ENCODE measurements around the gene GLYATL3. TPM values are rescaled to one million over a fixed set of nuclear protein-coding genes. Genes with fewer than 3 reads are reported as not detected.
"Not testable (repeated sequence)": the region's sequence is repeated elsewhere in the genome, so short reads cannot be mapped to it uniquely, and the experiment has no call there.

The GLYATL3 gene
- total and polyA plus RNA-seq, 2 donors = 0.05 to 0.33 TPM

- Histone ChIP-seq H3K4me1 (ENCODE audit: control insufficient read depth in 2 of 2, insufficient read depth in 2 of 2, low read length in 2 of 2) (peaks cover 6 to 11% of the 10 kb centered on the region in 2 donors), H3K27me3 (ENCODE audit: control insufficient read depth in 2 of 2, insufficient read depth in 1 of 2, low read length in 1 of 2) (no peaks in the 10 kb centered on the region), H3K36me3 (ENCODE audit: control insufficient read depth in 2 of 2, insufficient read depth in 2 of 2, low read length in 1 of 2) (no peaks in the 10 kb centered on the region), H3K4me3 (ENCODE audit: low read length in 2 of 2) (no peak overlapping the region), H3K27ac (ENCODE audit: low read depth in 1 of 2, low read length in 1 of 2) (no peak overlapping the region), H3K9me3 (ENCODE audit: control insufficient read depth in 2 of 2, insufficient read depth in 1 of 2, low read length in 1 of 2) (no peaks in the 10 kb centered on the region)
- WGBS = 100% methylated on average over 2 of the region's 2 CpGs
- DNase-seq (ENCODE audit: low read depth in 6 of 9, low spot score in 9 of 9) = no peak
Observed at GRCh38 chr6:49464691-49465090, 35.0 kb upstream of the GLYATL3 start.

- no peak overlapping the region for H3K4me3 ChIP-seq (ENCODE audit: low read length in 2 of 2)
- H3K36me3 ChIP-seq (ENCODE audit: control insufficient read depth in 2 of 2, insufficient read depth in 2 of 2, low read length in 1 of 2) = peaks cover 0 to 6% of the 10 kb centered on the region in 2 donors
- H3K4me1 ChIP-seq (ENCODE audit: control insufficient read depth in 2 of 2, insufficient read depth in 2 of 2, low read length in 2 of 2) = peaks cover 0 to 7% of the 10 kb centered on the region in 2 donors
- no peak for DNase-seq (ENCODE audit: low read depth in 6 of 9, low spot score in 9 of 9)
- H3K27me3 ChIP-seq (ENCODE audit: control insufficient read depth in 2 of 2, insufficient read depth in 1 of 2, low read length in 1 of 2) = no peaks in the 10 kb centered on the region
- 98% methylated on average over 9 of the region's 9 CpGs for WGBS
- H3K27ac ChIP-seq (ENCODE audit: low read depth in 1 of 2, low read length in 1 of 2) = no peak overlapping the region
- H3K9me3 ChIP-seq (ENCODE audit: control insufficient read depth in 2 of 2, insufficient read depth in 1 of 2, low read length in 1 of 2) = no peaks in the 10 kb centered on the region
Observed at GRCh38 chr6:49468042-49468441, 31.7 kb upstream of the GLYATL3 start.

GRCh38 chr6:49476564-49476963 lies 23.2 kb upstream of the GLYATL3 start:
- not testable (repeated sequence) for H3K4me1 ChIP-seq (ENCODE audit: control insufficient read depth in 2 of 2, insufficient read depth in 2 of 2, low read length in 2 of 2); H3K27ac ChIP-seq (ENCODE audit: low read depth in 1 of 2, low read length in 1 of 2); H3K4me3 ChIP-seq (ENCODE audit: low read length in 2 of 2); H3K27me3 ChIP-seq (ENCODE audit: control insufficient read depth in 2 of 2, insufficient read depth in 1 of 2, low read length in 1 of 2); H3K9me3 ChIP-seq (ENCODE audit: control insufficient read depth in 2 of 2, insufficient read depth in 1 of 2, low read length in 1 of 2); DNase-seq (ENCODE audit: low read depth in 6 of 9, low spot score in 9 of 9)
- WGBS = 80% methylated on average over 2 of the region's 2 CpGs
- peaks cover 0 to 11% of the 10 kb centered on the region in 2 donors for H3K36me3 ChIP-seq (ENCODE audit: control insufficient read depth in 2 of 2, insufficient read depth in 2 of 2, low read length in 1 of 2)

GRCh38 chr6:49479308-49479970 lies 20.3 kb upstream of the GLYATL3 start:
- peaks cover 0 to 3% of the 10 kb centered on the region in 2 donors for H3K36me3 ChIP-seq (ENCODE audit: control insufficient read depth in 2 of 2, insufficient read depth in 2 of 2, low read length in 1 of 2)
- H3K4me3 ChIP-seq (ENCODE audit: low read length in 2 of 2) = no peak overlapping the region
- DNase-seq (ENCODE audit: low read depth in 6 of 9, low spot score in 9 of 9) = no peak
- no peaks in the 10 kb centered on the region for H3K9me3 ChIP-seq (ENCODE audit: control insufficient read depth in 2 of 2, insufficient read depth in 1 of 2, low read length in 1 of 2)
- H3K4me1 ChIP-seq (ENCODE audit: control insufficient read depth in 2 of 2, insufficient read depth in 2 of 2, low read length in 2 of 2) = no peaks in the 10 kb centered on the region
- no peaks in the 10 kb centered on the region for H3K27me3 ChIP-seq (ENCODE audit: control insufficient read depth in 2 of 2, insufficient read depth in 1 of 2, low read length in 1 of 2)
- no peak overlapping the region for H3K27ac ChIP-seq (ENCODE audit: low read depth in 1 of 2, low read length in 1 of 2)
- WGBS = 99% methylated on average over 3 of the region's 3 CpGs

- 99% methylated on average over 21 of the region's 22 CpGs for WGBS
Observed at GRCh38 chr6:49481846-49482245, 17.9 kb upstream of the GLYATL3 start.

GRCh38 chr6:49483380-49483779 lies 16.3 kb upstream of the GLYATL3 start:
- not testable (repeated sequence) for H3K9me3 ChIP-seq (ENCODE audit: control insufficient read depth in 2 of 2, insufficient read depth in 1 of 2, low read length in 1 of 2); H3K27ac ChIP-seq (ENCODE audit: low read depth in 1 of 2, low read length in 1 of 2); DNase-seq (ENCODE audit: low read depth in 6 of 9, low spot score in 9 of 9); H3K4me1 ChIP-seq (ENCODE audit: control insufficient read depth in 2 of 2, insufficient read depth in 2 of 2, low read length in 2 of 2); H3K4me3 ChIP-seq (ENCODE audit: low read length in 2 of 2); H3K36me3 ChIP-seq (ENCODE audit: control insufficient read depth in 2 of 2, insufficient read depth in 2 of 2, low read length in 1 of 2); H3K27me3 ChIP-seq (ENCODE audit: control insufficient read depth in 2 of 2, insufficient read depth in 1 of 2, low read length in 1 of 2)
- 94% methylated on average over 14 of the region's 14 CpGs for WGBS

More at GRCh38 chr6:49481846-49482245, 17.9 kb upstream of the GLYATL3 start:
- not testable (repeated sequence) for H3K27me3 ChIP-seq (ENCODE audit: control insufficient read depth in 2 of 2, insufficient read depth in 1 of 2, low read length in 1 of 2); DNase-seq (ENCODE audit: low read depth in 6 of 9, low spot score in 9 of 9); H3K9me3 ChIP-seq (ENCODE audit: control insufficient read depth in 2 of 2, insufficient read depth in 1 of 2, low read length in 1 of 2); H3K27ac ChIP-seq (ENCODE audit: low read depth in 1 of 2, low read length in 1 of 2); H3K36me3 ChIP-seq (ENCODE audit: control insufficient read depth in 2 of 2, insufficient read depth in 2 of 2, low read length in 1 of 2); H3K4me3 ChIP-seq (ENCODE audit: low read length in 2 of 2); H3K4me1 ChIP-seq (ENCODE audit: control insufficient read depth in 2 of 2, insufficient read depth in 2 of 2, low read length in 2 of 2)

GRCh38 chr6:49490633-49491032 lies 9.1 kb upstream of the GLYATL3 start:
- 98% methylated on average over 4 of the region's 4 CpGs for WGBS
- peaks cover 5 to 29% of the 10 kb centered on the region in 2 donors for H3K36me3 ChIP-seq (ENCODE audit: control insufficient read depth in 2 of 2, insufficient read depth in 2 of 2, low read length in 1 of 2)
- no peak for DNase-seq (ENCODE audit: low read depth in 6 of 9, low spot score in 9 of 9)
- no peak overlapping the region for H3K4me3 ChIP-seq (ENCODE audit: low read length in 2 of 2)
- H3K4me1 ChIP-seq (ENCODE audit: control insufficient read depth in 2 of 2, insufficient read depth in 2 of 2, low read length in 2 of 2) = no peaks in the 10 kb centered on the region
- no peaks in the 10 kb centered on the region for H3K27me3 ChIP-seq (ENCODE audit: control insufficient read depth in 2 of 2, insufficient read depth in 1 of 2, low read length in 1 of 2)
- H3K27ac ChIP-seq (ENCODE audit: low read depth in 1 of 2, low read length in 1 of 2) = no peak overlapping the region
- no peaks in the 10 kb centered on the region for H3K9me3 ChIP-seq (ENCODE audit: control insufficient read depth in 2 of 2, insufficient read depth in 1 of 2, low read length in 1 of 2)

GRCh38 chr6:49497304-49497703 lies 2.4 kb upstream of the GLYATL3 start:
- Histone ChIP-seq H3K4me3 (ENCODE audit: low read length in 2 of 2) (no peak overlapping the region), H3K9me3 (ENCODE audit: control insufficient read depth in 2 of 2, insufficient read depth in 1 of 2, low read length in 1 of 2) (no peaks in the 10 kb centered on the region), H3K36me3 (ENCODE audit: control insufficient read depth in 2 of 2, insufficient read depth in 2 of 2, low read length in 1 of 2) (peaks cover 5 to 7% of the 10 kb centered on the region in 2 donors), H3K4me1 (ENCODE audit: control insufficient read depth in 2 of 2, insufficient read depth in 2 of 2, low read length in 2 of 2) (no peaks in the 10 kb centered on the region), H3K27me3 (ENCODE audit: control insufficient read depth in 2 of 2, insufficient read depth in 1 of 2, low read length in 1 of 2) (no peaks in the 10 kb centered on the region), H3K27ac (ENCODE audit: low read depth in 1 of 2, low read length in 1 of 2) (no peak overlapping the region)
- no peak for DNase-seq (ENCODE audit: low read depth in 6 of 9, low spot score in 9 of 9)
- WGBS = 93% methylated on average over 3 of the region's 3 CpGs

- Histone ChIP-seq H3K27me3 (ENCODE audit: control insufficient read depth in 2 of 2, insufficient read depth in 1 of 2, low read length in 1 of 2) (no peaks in the 10 kb centered on the region), H3K27ac (ENCODE audit: low read depth in 1 of 2, low read length in 1 of 2) (no peak overlapping the region), H3K4me1 (ENCODE audit: control insufficient read depth in 2 of 2, insufficient read depth in 2 of 2, low read length in 2 of 2) (no peaks in the 10 kb centered on the region), H3K36me3 (ENCODE audit: control insufficient read depth in 2 of 2, insufficient read depth in 2 of 2, low read length in 1 of 2) (peaks cover 4 to 5% of the 10 kb centered on the region in 2 donors), H3K9me3 (ENCODE audit: control insufficient read depth in 2 of 2, insufficient read depth in 1 of 2, low read length in 1 of 2) (no peaks in the 10 kb centered on the region), H3K4me3 (ENCODE audit: low read length in 2 of 2) (no peak overlapping the region)
- no peak for DNase-seq (ENCODE audit: low read depth in 6 of 9, low spot score in 9 of 9)
- WGBS = 86% methylated on average over 1 of the region's 1 CpG
Observed at GRCh38 chr6:49499126-49499525, 597 bp upstream of the GLYATL3 start.

Data from thymus (tissue), 11 donors.